ENCODE results near the gene PLCE1. TPM values are rescaled to one million over a fixed set of nuclear protein-coding genes. Genes with fewer than 3 reads are reported as not detected.

PLCE1 gene
- total RNA-seq, 1 donor from 2014 or later: not detected

DNA sequence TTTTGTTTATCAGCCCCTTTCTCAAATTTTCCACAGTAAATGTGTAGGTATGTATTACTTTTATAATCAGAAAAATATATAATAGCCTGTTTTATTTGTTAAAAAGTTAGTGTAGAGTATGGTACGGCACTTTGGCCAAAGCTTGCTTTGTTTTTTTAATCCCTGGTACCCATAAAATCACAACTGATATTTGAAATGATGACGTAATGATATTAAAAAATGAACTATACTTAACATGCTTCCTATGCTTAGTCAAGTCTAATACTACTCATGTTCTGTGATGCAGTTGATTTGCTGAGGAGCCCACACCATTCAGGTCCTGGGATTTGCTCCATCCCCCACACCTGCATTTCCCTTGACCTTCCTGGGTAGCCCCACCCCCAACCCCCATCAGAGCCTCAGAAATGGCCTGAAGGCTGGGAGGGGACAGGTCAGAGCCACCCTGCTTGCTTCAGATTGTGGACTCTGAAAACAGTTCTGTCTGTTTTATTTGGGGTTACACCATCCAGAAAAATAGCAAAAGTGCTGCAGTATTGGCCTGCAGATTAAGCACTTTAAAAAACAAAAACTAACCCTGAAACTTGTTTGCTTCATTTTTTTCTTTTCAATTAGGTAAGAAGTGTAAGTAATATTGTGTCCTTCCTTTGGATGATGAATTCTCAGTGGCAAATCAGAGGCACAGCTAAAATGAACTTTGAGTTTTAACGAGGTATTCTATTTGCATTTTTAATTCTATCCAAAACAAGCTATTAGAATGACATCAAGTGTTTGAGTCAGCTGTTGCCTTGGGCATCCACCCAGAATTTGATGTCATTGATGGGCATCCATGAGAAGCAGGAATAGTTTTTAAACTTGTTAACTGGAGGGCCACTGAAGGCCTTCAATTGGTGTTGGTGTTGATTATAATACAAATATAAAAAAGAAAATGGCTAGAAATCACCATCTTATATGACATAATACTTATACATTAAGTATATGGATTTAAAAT lies 23.3 kb downstream of the PLCE1 start:
- Mint-ChIP-seq H3K4me3 (no peak overlapping the region), H3K4me1 (no peaks in the 10 kb centered on the region), H3K36me3 (ENCODE audit: low read depth) (no peaks in the 10 kb centered on the region), H3K9me3 (no peaks in the 10 kb centered on the region), H3K27me3 (peaks cover 9% of the 10 kb centered on the region), H3K27ac (no peak overlapping the region)
- DNase-seq: peak; percentile 34
- intact Hi-C loops (cut with micrococcal nuclease): no loop called here

DNA sequence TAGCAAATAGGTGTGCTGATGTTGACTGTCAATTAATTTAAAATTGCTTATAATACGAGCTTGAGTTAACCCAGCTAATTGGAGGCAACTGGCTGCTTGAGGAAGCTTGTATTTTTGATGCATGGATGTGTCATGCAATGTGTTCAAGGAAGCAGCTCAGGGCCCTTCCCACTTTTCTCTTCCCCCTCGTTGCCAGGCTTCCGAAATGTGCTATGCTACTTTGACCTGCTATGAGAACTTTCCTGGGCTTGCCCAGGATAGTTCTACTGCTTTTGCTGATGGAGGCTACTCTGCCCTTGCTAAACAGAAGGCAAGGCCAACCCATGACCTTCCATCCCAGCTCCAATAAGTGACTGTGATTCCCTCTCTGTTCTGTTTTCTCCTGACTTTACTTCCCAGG lies 24.4 kb downstream of the PLCE1 start:
- intact Hi-C loops (cut with micrococcal nuclease): no loop called here
- Mint-ChIP-seq H3K27ac (no peak overlapping the region), H3K9me3 (no peaks in the 10 kb centered on the region), H3K4me3 (no peak overlapping the region), H3K27me3 (peaks cover 9% of the 10 kb centered on the region), H3K4me1 (no peaks in the 10 kb centered on the region), H3K36me3 (ENCODE audit: low read depth) (no peaks in the 10 kb centered on the region)
- no peak for DNase-seq

DNA sequence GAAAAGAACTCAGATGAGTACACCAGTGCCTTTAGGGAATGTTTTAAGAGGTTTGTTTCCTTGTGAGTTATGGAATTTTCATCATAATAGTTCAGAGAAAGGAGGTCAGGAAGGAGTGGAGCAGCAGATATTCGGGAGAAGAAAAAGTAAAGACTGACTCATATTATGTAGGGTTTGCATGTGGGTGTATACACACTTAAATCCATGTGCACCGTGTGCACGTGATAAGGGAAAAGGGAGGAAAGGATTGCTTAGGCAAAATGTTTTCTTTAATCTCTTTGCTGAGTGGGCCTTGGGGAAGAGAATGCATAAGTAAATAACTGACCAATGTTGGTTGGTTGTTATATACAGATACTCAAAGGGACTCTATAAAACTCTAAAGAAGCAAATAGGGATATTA lies 30.2 kb downstream of the PLCE1 start:
- H3K9me3 Mint-ChIP-seq: peaks cover 9% of the 10 kb centered on the region
- peak; percentile 16 for DNase-seq
- peaks cover 4% of the 10 kb centered on the region for H3K27me3 Mint-ChIP-seq
- intact Hi-C loops (cut with micrococcal nuclease): no loop called here
- H3K36me3 Mint-ChIP-seq (ENCODE audit: low read depth): no peaks in the 10 kb centered on the region
- H3K4me3 Mint-ChIP-seq: no peak overlapping the region
- no peaks in the 10 kb centered on the region for H3K4me1 Mint-ChIP-seq
- H3K27ac Mint-ChIP-seq: no peak overlapping the region

DNA sequence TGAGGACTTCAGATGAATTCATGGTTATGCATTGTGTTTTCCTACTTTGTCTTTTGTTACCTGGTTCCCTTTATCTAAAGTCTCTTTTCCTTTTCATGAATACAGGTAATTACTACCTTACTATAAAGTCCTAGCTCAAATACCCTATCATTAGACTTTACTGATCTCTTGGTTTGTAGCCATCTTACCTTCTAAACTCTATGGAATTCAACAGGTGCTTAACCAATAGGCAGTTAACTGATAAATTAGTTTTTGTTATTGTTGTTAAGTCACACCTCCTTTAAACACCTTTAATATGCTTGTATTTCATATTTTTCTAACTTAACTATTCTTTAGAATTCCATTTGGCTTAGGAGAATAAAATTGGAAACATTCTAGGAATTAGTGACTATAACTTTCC lies 30.7 kb downstream of the PLCE1 start:
- intact Hi-C loops (cut with micrococcal nuclease): no loop called here
- Mint-ChIP-seq H3K27me3 (peaks cover 4% of the 10 kb centered on the region), H3K36me3 (ENCODE audit: low read depth) (no peaks in the 10 kb centered on the region), H3K27ac (no peak overlapping the region), H3K9me3 (peaks cover 12% of the 10 kb centered on the region), H3K4me3 (no peak overlapping the region), H3K4me1 (no peaks in the 10 kb centered on the region)
- DNase-seq: no peak

DNA sequence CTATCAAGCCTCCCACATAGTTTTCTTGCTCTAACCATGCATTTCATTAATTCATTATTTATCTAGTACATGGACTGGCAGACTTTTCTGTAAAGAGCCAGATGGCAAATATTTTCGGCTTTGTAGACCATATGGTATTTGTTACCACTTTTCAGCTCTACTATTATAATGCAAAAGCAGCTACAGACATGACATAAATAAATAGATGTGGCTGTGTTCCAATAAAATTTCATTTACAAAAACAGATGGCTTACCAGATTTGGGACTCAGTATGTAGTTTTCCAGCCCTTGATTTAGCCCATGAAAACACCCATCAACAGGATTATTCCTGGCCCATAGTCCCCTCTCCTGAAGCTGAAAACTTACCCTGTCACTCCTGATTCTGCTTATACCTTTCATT lies 32.1 kb downstream of the PLCE1 start:
- Mint-ChIP-seq H3K36me3 (ENCODE audit: low read depth) (no peaks in the 10 kb centered on the region), H3K27ac (no peak overlapping the region), H3K4me1 (no peaks in the 10 kb centered on the region), H3K9me3 (peaks cover 18% of the 10 kb centered on the region), H3K27me3 (no peaks in the 10 kb centered on the region), H3K4me3 (no peak overlapping the region)
- no peak for DNase-seq
- intact Hi-C loops (cut with micrococcal nuclease): no loop called here

DNA sequence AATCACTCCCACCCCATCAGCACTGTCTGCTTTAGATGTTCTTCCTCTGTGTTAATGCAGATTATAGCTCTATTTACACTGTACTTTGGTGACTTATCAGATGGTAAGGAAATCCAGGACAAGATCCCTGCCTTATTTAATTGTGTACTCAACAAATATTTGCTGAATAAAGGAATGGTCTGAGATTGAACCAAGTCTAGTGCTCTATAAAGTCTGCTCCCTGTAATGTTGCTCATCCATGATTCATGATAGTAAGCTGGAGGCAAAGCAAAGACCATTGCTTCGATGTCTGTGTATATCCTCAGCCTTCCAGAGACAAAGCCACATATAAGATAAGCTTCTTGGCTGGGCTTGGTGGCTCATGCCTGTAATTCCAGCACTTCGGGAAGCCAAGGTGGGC lies 33.5 kb downstream of the PLCE1 start:
- Mint-ChIP-seq H3K4me1 (no peaks in the 10 kb centered on the region), H3K4me3 (no peak overlapping the region), H3K27ac (no peak overlapping the region), H3K36me3 (ENCODE audit: low read depth) (no peaks in the 10 kb centered on the region), H3K27me3 (no peaks in the 10 kb centered on the region), H3K9me3 (peaks cover 25% of the 10 kb centered on the region)
- DNase-seq: no peak
- intact Hi-C loops (cut with micrococcal nuclease): no loop called here

DNA sequence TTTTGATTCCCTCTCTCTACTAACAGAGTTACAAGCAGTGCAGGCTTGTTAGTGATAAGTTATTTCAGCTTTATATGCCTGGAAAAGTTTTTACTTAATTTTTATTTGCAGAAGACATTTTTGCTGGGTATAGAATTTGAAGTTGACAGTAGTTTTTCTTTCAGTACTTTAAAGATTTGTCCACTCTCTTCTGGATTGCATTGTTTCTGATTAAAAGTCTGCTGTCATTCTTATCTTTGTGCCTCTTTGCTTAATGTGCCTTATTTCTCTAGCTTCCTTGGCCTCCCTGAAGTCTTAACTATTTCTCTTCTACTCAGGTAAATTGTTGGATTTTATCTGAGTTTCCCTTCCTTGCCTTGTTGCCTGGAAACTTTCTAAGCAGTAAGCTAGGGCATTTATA lies 36.2 kb downstream of the PLCE1 start:
- no peaks in the 10 kb centered on the region for H3K36me3 Mint-ChIP-seq (ENCODE audit: low read depth)
- intact Hi-C loops (cut with micrococcal nuclease): no loop called here
- no peaks in the 10 kb centered on the region for H3K4me1 Mint-ChIP-seq
- H3K4me3 Mint-ChIP-seq: no peak overlapping the region
- H3K27ac Mint-ChIP-seq: no peak overlapping the region
- no peaks in the 10 kb centered on the region for H3K27me3 Mint-ChIP-seq
- peaks cover 25% of the 10 kb centered on the region for H3K9me3 Mint-ChIP-seq
- no peak for DNase-seq

DNA sequence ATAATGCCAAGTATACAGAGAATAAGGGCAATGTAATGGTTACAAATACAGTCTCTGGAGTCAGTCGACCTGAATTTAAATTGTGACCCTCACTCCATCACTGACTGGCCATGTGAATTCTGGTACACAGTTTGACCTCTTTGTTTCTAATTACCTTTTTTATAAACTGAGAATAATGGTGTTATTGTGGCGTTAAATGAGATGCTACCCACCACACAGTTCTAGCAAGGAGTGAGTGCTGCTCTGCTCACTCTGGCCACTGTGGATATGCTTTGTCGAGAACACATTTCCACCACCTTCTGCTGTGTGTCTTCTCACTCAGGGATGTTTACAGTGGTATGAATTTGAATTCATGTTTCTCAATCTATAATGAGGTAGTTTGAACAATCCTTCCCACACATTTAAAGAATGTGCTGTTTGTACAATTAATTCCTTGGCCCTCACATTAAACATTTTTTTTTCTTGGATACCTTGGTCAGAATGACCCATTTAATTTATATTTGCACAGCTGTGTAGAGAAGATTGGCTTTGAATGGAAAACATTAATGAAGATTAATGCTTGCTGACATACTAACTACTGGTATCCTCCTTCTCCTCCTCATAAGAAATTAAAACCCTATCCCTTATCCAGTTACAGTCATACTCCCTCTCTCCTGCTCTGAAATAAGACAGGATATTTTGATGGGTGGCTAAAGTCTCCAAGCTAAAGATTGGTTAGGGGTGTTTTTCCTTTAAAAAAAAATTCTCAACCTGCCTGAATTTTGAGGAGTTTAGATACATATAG lies 42.4 kb downstream of the PLCE1 start:
- Mint-ChIP-seq H3K36me3 (ENCODE audit: low read depth) (no peaks in the 10 kb centered on the region), H3K9me3 (peaks cover 7% of the 10 kb centered on the region), H3K4me1 (no peaks in the 10 kb centered on the region), H3K4me3 (no peak overlapping the region), H3K27me3 (peaks cover 2% of the 10 kb centered on the region), H3K27ac (no peak overlapping the region)
- intact Hi-C loops (cut with micrococcal nuclease): no loop called here
- no peak for DNase-seq

DNA sequence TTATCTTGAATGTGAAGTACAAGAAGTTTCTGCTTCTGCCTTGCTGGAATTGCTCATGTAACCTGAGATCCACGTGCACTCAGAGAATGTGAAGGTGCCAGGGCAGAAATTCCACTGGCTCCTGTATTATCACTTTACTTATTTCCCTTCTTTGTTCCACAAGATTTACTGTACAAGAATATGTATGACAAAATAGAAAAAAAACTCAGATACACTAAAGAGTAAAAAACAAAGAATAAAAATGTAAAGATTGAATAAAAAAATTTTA lies 43.0 kb downstream of the PLCE1 start:
- DNase-seq: no peak
- H3K36me3 Mint-ChIP-seq (ENCODE audit: low read depth): no peaks in the 10 kb centered on the region
- H3K4me3 Mint-ChIP-seq: no peak overlapping the region
- peaks cover 3% of the 10 kb centered on the region for H3K9me3 Mint-ChIP-seq
- H3K27ac Mint-ChIP-seq: no peak overlapping the region
- intact Hi-C loops (cut with micrococcal nuclease): no loop called here
- H3K4me1 Mint-ChIP-seq: no peaks in the 10 kb centered on the region
- H3K27me3 Mint-ChIP-seq: peaks cover 2% of the 10 kb centered on the region

DNA sequence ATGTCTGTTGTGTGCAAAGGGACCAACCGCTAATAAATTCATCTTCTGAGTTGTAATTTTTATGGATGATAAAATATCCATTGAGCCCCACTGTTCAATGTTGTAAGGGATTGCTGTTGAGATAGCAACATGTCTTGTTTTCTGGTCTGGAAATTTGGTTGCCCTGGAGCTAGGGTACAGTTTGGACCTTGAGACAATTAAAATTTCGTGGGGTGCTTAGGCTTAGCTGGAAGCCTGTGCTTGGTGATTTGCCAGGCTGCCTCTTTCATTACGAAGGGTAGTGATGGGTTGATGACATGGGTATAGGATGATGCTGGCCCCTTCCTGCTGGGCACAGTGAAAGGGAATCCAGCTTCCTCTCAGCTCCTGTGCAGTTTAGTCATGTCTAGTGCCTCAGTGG lies 43.6 kb downstream of the PLCE1 start:
- H3K27ac Mint-ChIP-seq: no peak overlapping the region
- no peak for DNase-seq
- intact Hi-C loops (cut with micrococcal nuclease): no loop called here
- H3K4me1 Mint-ChIP-seq: no peaks in the 10 kb centered on the region
- peaks cover 2% of the 10 kb centered on the region for H3K27me3 Mint-ChIP-seq
- no peaks in the 10 kb centered on the region for H3K9me3 Mint-ChIP-seq
- H3K4me3 Mint-ChIP-seq: no peak overlapping the region
- H3K36me3 Mint-ChIP-seq (ENCODE audit: low read depth): no peaks in the 10 kb centered on the region

DNA sequence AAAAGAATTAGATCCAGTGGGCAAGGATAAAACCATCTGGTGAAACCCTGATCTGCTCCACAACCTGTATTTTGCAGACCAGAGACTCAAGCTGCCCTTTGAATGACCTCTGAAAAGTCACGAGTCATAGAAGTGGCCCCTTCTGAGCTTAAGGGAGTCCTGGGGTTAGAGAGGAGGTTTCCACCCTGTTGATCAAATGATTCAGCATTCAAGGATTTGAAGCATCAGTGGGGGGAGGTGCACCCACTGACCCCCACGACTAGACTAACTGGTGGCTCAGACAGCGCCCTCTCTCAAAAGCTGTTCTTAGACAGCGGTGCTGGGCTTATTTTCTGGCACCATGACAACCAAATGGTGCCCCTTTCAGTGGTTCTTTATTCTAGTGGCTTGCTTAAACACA lies 44.3 kb downstream of the PLCE1 start:
- H3K4me1 Mint-ChIP-seq: no peaks in the 10 kb centered on the region
- no peaks in the 10 kb centered on the region for H3K9me3 Mint-ChIP-seq
- H3K4me3 Mint-ChIP-seq: no peak overlapping the region
- peaks cover 2% of the 10 kb centered on the region for H3K27me3 Mint-ChIP-seq
- no peak overlapping the region for H3K27ac Mint-ChIP-seq
- DNase-seq: no peak
- no peaks in the 10 kb centered on the region for H3K36me3 Mint-ChIP-seq (ENCODE audit: low read depth)
- intact Hi-C loops (cut with micrococcal nuclease): no loop called here

DNA sequence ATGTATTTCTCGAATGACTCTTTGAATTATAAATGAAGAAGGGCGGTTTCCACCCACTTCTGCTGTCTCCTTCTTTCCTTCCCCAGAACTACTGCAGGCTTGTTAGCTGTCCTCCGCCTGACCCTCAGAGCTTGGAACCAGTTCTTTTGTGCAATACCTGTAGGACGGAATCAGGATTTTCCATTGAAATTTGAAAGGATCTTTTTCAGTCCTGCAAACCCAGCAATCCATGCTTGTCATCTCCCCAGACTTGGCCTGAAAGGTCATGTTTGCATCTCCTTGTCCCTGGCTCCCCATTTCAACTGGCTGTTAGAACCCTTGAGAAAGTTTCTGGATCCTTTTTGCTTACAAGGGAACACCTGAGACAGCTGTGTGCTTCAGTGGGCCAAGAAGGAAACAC lies 47.5 kb downstream of the PLCE1 start:
- intact Hi-C loops (cut with micrococcal nuclease): no loop called here
- no peaks in the 10 kb centered on the region for H3K4me1 Mint-ChIP-seq
- no peak for DNase-seq
- no peaks in the 10 kb centered on the region for H3K36me3 Mint-ChIP-seq (ENCODE audit: low read depth)
- H3K9me3 Mint-ChIP-seq: no peaks in the 10 kb centered on the region
- no peak overlapping the region for H3K27ac Mint-ChIP-seq
- no peak overlapping the region for H3K4me3 Mint-ChIP-seq
- H3K27me3 Mint-ChIP-seq: peaks cover 2% of the 10 kb centered on the region

DNA sequence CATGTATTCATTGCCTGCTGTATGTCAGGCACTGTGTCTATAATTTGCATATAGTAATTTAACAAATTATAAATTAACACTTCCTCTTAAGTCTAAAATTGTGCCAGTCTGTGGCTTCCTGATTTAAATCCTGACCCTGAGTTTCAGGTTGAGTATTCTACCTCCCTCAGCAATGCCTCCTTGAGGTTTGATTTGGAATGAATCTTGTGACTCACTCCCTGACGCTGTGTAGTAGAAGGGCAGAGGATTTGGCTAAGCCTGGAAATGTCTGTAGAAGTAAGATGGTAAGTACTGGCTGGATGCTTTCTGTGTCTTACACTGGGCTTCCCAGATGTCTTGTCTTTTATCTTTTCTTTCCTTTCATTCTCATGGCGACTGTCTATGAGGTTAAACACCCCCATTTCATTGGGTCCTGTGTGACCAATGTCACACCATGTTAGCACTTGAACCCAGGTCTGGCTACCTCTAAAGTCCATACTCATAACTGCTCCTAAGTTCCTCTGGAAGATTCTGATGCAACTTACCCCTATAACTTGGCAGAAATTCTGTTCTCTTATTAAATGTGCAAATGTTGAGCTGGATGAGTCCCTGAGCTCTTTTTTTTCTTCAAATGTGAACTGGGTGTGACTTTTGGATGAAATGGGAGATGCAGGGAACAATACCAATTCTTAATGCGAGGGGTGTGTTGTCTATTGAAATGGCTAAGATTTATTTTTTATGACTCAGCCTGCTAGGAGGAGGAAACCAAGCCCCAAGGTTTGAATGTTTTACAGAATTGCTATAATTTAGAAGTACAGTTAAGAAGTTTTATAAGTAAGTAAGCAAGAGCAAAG lies 48.5 kb downstream of the PLCE1 start:
- Mint-ChIP-seq H3K36me3 (ENCODE audit: low read depth) (no peaks in the 10 kb centered on the region), H3K27ac (no peak overlapping the region), H3K4me3 (no peak overlapping the region), H3K4me1 (no peaks in the 10 kb centered on the region), H3K27me3 (no peaks in the 10 kb centered on the region), H3K9me3 (no peaks in the 10 kb centered on the region)
- intact Hi-C loops (cut with micrococcal nuclease): no loop called here
- no peak for DNase-seq

DNA sequence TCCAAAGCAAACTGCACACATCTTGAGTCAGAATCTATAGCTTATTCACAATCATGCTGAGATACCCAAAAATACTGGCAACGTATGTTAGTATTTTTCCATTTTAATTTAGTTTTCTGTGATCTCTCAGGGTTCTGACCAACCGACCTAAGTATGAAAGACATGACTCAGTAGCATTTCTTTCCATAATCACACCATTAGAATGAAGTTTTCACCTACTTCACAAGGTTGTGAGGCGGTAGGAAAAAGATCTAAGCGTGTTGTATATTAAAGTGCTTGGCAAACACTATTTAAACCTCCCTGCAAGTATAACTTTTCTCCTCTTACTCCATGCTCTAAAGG lies 49.1 kb downstream of the PLCE1 start:
- H3K4me1 Mint-ChIP-seq: no peaks in the 10 kb centered on the region
- H3K27ac Mint-ChIP-seq: no peak overlapping the region

More for the DNA sequence above, 49.1 kb downstream of the PLCE1 start:
- H3K9me3 Mint-ChIP-seq: no peaks in the 10 kb centered on the region
- H3K36me3 Mint-ChIP-seq (ENCODE audit: low read depth): no peaks in the 10 kb centered on the region
- no peak overlapping the region for H3K4me3 Mint-ChIP-seq
- no peaks in the 10 kb centered on the region for H3K27me3 Mint-ChIP-seq
- intact Hi-C loops (cut with micrococcal nuclease): no loop called here
- DNase-seq: no peak

All from activated CD4-positive, alpha-beta T cell treated with anti-CD3 and anti-CD28 coated beads, Interleukin-2, amount 10 ng/mL, durations not matched to agents 24 days and 14 days (primary cell).